ENCODE measurements around the gene NGRN. TPM values are rescaled to one million over a fixed set of nuclear protein-coding genes. Genes with fewer than 3 reads are reported as not detected.

Gene NGRN
- polyA plus RNA-seq, 1 donor from 2014 or later: 466 TPM

GRCh38 chr15:90227336-90227735 is 38.1 kb upstream of the NGRN start:
- Histone ChIP-seq H3K4me3 (ENCODE audit: low read length) (no peak overlapping the region), H3K27ac (ENCODE audit: low read length) (no peak overlapping the region), H3K4me2 (ENCODE audit: low read length) (no peak overlapping the region), H3K9ac (ENCODE audit: low read length) (no peak overlapping the region), H3K79me2 (replicated peaks; ENCODE audit: insufficient read depth, low read length) (no peaks in the 10 kb centered on the region), H2AFZ (ENCODE audit: low read depth, low read length) (no peak overlapping the region), H3K9me2 (ENCODE audit: insufficient read depth, low read length) (no peaks in the 10 kb centered on the region), H3K36me3 (ENCODE audit: insufficient read depth, low read length) (no peaks in the 10 kb centered on the region), H3F3A (ENCODE audit: insufficient read depth, low read length, poor library complexity, severe bottlenecking) (no peaks in the 10 kb centered on the region), H3K9me3 (ENCODE audit: low read length) (no peaks in the 10 kb centered on the region), H4K20me1 (ENCODE audit: insufficient read depth) (no peaks in the 10 kb centered on the region), H3K27me3 (ENCODE audit: insufficient read depth, low read depth, low read length) (no peaks in the 10 kb centered on the region)
- TF ChIP-seq CTCF (IDR thresholded peaks at IDR 0.05; ENCODE audit: poor library complexity, severe bottlenecking) (no peak), EZH2 (IDR thresholded peaks at IDR 0.05; ENCODE audit: borderline replicate concordance, insufficient read depth, low read length, poor library complexity, severe bottlenecking) (no peak), EP300 (conservative IDR thresholded peaks at IDR 0.05; ENCODE audit: poor library complexity, severe bottlenecking) (no peak), REST (IDR thresholded peaks at IDR 0.05; ENCODE audit: borderline replicate concordance) (no peak), RAD21 (conservative IDR thresholded peaks at IDR 0.05) (no peak), TAF1 (IDR thresholded peaks at IDR 0.05; ENCODE audit: low read depth) (no peak), POLR2AphosphoS5 (IDR thresholded peaks at IDR 0.05) (no peak), MXI1 (conservative IDR thresholded peaks at IDR 0.05; ENCODE audit: poor library complexity, severe bottlenecking) (no peak), SMC3 (conservative IDR thresholded peaks at IDR 0.05; ENCODE audit: poor library complexity) (no peak)

GRCh38 chr15:90227816-90228772 is 37.4 kb upstream of the NGRN start:
- Histone ChIP-seq H3K79me2 (replicated peaks; ENCODE audit: insufficient read depth, low read length) (no peaks in the 10 kb centered on the region), H3F3A (ENCODE audit: insufficient read depth, low read length, poor library complexity, severe bottlenecking) (no peaks in the 10 kb centered on the region), H4K20me1 (ENCODE audit: insufficient read depth) (no peaks in the 10 kb centered on the region), H3K4me3 (ENCODE audit: low read length) (no peak overlapping the region), H3K4me2 (ENCODE audit: low read length) (no peak overlapping the region), H3K27ac (ENCODE audit: low read length) (no peak overlapping the region), H2AFZ (ENCODE audit: low read depth, low read length) (no peak overlapping the region), H3K9me3 (ENCODE audit: low read length) (no peaks in the 10 kb centered on the region), H3K27me3 (ENCODE audit: insufficient read depth, low read depth, low read length) (no peaks in the 10 kb centered on the region), H3K9me2 (ENCODE audit: insufficient read depth, low read length) (no peaks in the 10 kb centered on the region), H3K9ac (ENCODE audit: low read length) (no peak overlapping the region), H3K36me3 (ENCODE audit: insufficient read depth, low read length) (no peaks in the 10 kb centered on the region)
- TF ChIP-seq RAD21 (conservative IDR thresholded peaks at IDR 0.05) (no peak), EP300 (conservative IDR thresholded peaks at IDR 0.05; ENCODE audit: poor library complexity, severe bottlenecking) (no peak), SMC3 (conservative IDR thresholded peaks at IDR 0.05; ENCODE audit: poor library complexity) (no peak), TAF1 (IDR thresholded peaks at IDR 0.05; ENCODE audit: low read depth) (no peak), CTCF (IDR thresholded peaks at IDR 0.05; ENCODE audit: poor library complexity, severe bottlenecking) (no peak), MXI1 (conservative IDR thresholded peaks at IDR 0.05; ENCODE audit: poor library complexity, severe bottlenecking) (no peak), REST (IDR thresholded peaks at IDR 0.05; ENCODE audit: borderline replicate concordance) (no peak), EZH2 (IDR thresholded peaks at IDR 0.05; ENCODE audit: borderline replicate concordance, insufficient read depth, low read length, poor library complexity, severe bottlenecking) (no peak), POLR2AphosphoS5 (IDR thresholded peaks at IDR 0.05) (no peak)
